ENCODE results near the gene PTPRA. TPM values are rescaled to one million over a fixed set of nuclear protein-coding genes. Genes with fewer than 3 reads are reported as not detected.
A peak's percentile ranks its signal among the peaks of the same experiment; 100 is the strongest.

PTPRA gene
- total and polyA plus RNA-seq, 9 of the 15 experiments (the other 6 are each of a cell fraction or from before 2014, with no cell fraction given), result 3.4 to 80.5 (median 28.0) TPM

GRCh38 chr20:2946988-2947961, 74.0 kb downstream of the PTPRA start (continued):
- no peak for TF ChIP-seq ZNF512 (tag; IDR thresholded peaks at IDR 0.05)
- no peak for TF ChIP-seq EWSR1 (IDR thresholded peaks at IDR 0.05; ENCODE audit: borderline replicate concordance, low read depth, partially characterized antibody)
- no peak for TF ChIP-seq NR1H2 (CRISPR knock-in tag; IDR thresholded peaks at IDR 0.05)
- peak; percentile 32; the same call in 1 of the 2 replicates for TF ChIP-seq STAT5A (IDR thresholded peaks at IDR 0.05; ENCODE audit: borderline replicate concordance, low read length)
- TF ChIP-seq KLF13 (tag; IDR thresholded peaks at IDR 0.05; ENCODE audit: borderline replicate concordance, low read depth), result no peak
- no peak for TF ChIP-seq MED1 (CRISPR knock-in tag; IDR thresholded peaks at IDR 0.05; ENCODE audit: borderline replicate concordance)
- TF ChIP-seq ZBTB34 (CRISPR knock-in tag; IDR thresholded peaks at IDR 0.05), result no peak
- TF ChIP-seq NCOR1 (IDR thresholded peaks at IDR 0.05), result peak; percentile 10; the same call in 1 of the 2 replicates
- no peak for TF ChIP-seq ZNF740 (CRISPR knock-in tag; IDR thresholded peaks at IDR 0.05)
- no peak for TF ChIP-seq ZNF740 (tag; IDR thresholded peaks at IDR 0.05)
- no peak for TF ChIP-seq EHMT2 (IDR thresholded peaks at IDR 0.05)
- TF ChIP-seq ZNF584 (CRISPR knock-in tag; IDR thresholded peaks at IDR 0.05; ENCODE audit: low read depth), result no peak
- no peak for TF ChIP-seq GTF2A2 (tag; IDR thresholded peaks at IDR 0.05)
- no peak for TF ChIP-seq DLX4 (CRISPR knock-in tag; IDR thresholded peaks at IDR 0.05)
- no peak for TF ChIP-seq TSHZ1 (CRISPR knock-in tag; IDR thresholded peaks at IDR 0.05)
- no peak for TF ChIP-seq ZNF398 (CRISPR knock-in tag; IDR thresholded peaks at IDR 0.05)

Data from K562 (cell line).